H1 (cell line): ENCODE measurements around the gene NEURL1B. TPM values are rescaled to one million over a fixed set of nuclear protein-coding genes. Genes with fewer than 3 reads are reported as not detected.

Experiments used
- CTCF ChIA-PET: fragments of 300-600 bp; sonication (Branson Sonifier 250); formaldehyde crosslinking; loops from one replicate; lab custom pipeline; 2021; ENCODE audit not compliant: partially characterized antibody; lab: Charles Lee
- POLR2A ChIA-PET: fragments of 300-600 bp; sonication (Branson Sonifier 250); formaldehyde crosslinking; loops from one replicate; lab custom pipeline; 2021; ENCODE audit warnings: inconsistent platforms; ENCODE audit not compliant: partially characterized antibody; lab: Charles Lee
- DNase-seq, 2 experiments: peaks; one replicate each; pipeline versions ENCODE4 v3.0.0 to v3.0.0-alpha.2; 2010 to 2022; ENCODE audit warnings: low spot score in 2 of 2, low read depth in 1 of 2, mixed read lengths in 1 of 2
- FAIRE-seq: peaks from 2 replicates; lab custom pipeline; 2011; peaks lifted over from hg19 to GRCh38; lab: Jason Lieb, UNC
- H2AFZ ChIP-seq: 2 replicates; pipeline ENCODE4 v1.8.1; 2012; ENCODE audit warnings: low read length, inconsistent platforms
- H2AK5ac ChIP-seq: 2 replicates; pipeline ENCODE4 v1.6.1; 2013; ENCODE audit warnings: low read depth, low read length
- H2BK120ac ChIP-seq: replicated peaks from 2 replicates; pipeline ENCODE3; 2013; ENCODE audit warnings: low read depth, low read length, inconsistent platforms
- H2BK12ac ChIP-seq: 2 replicates; pipeline ENCODE4 v1.6.1; 2013; ENCODE audit warnings: low read depth, low read length
- H2BK15ac ChIP-seq: 2 replicates; pipeline ENCODE4 v1.6.1; 2013; ENCODE audit warnings: low read length
- H2BK20ac ChIP-seq: 2 replicates; pipeline ENCODE4 v1.6.1; 2013; ENCODE audit warnings: low read length
- H2BK5ac ChIP-seq: 2 replicates; pipeline ENCODE4 v1.6.1; 2013; ENCODE audit warnings: low read depth, low read length
- H3K14ac ChIP-seq: 2 replicates; pipeline ENCODE4 v1.6.1; 2013; ENCODE audit warnings: inconsistent platforms; ENCODE audit not compliant: insufficient read length
- H3K18ac ChIP-seq: 2 replicates; pipeline ENCODE4 v1.6.1; 2013; ENCODE audit warnings: low read length; ENCODE audit errors: extremely low read depth
- H3K23ac ChIP-seq: 2 replicates; pipeline ENCODE4 v1.6.1; 2013; ENCODE audit warnings: inconsistent platforms; ENCODE audit not compliant: insufficient read length
- H3K23me2 ChIP-seq: 2 replicates; pipeline ENCODE4 v1.6.1; 2013; ENCODE audit warnings: low read depth, low read length
- H3K27ac ChIP-seq: 2 replicates; pipeline ENCODE4 v1.6.1; 2011; ENCODE audit warnings: low read depth, low read length, inconsistent platforms
- H3K27me3 ChIP-seq, 4 experiments: replicated peaks in 1 of 4; 1 replicate in 1 of 4; 2 replicates in 3 of 4; pipeline versions ENCODE4 v1.6.1 to v1.8.1; 2011 to 2013; ENCODE audit warnings: low read length in 3 of 4, mild to moderate bottlenecking in 3 of 4, inconsistent platforms in 2 of 4, mixed read lengths in 2 of 4, moderate library complexity in 1 of 4; ENCODE audit not compliant: control insufficient read depth in 3 of 4, insufficient read depth in 3 of 4; ENCODE audit errors: extremely low read depth in 1 of 4
- H3K36me3 ChIP-seq, 4 experiments: 2 replicates each; pipeline versions ENCODE4 v1.6.1 to v1.8.1; 2011 to 2013; ENCODE audit warnings: mild to moderate bottlenecking in 4 of 4, low read length in 3 of 4, moderate library complexity in 2 of 4, control low read depth in 1 of 4, inconsistent platforms in 1 of 4; ENCODE audit not compliant: insufficient read depth in 4 of 4, control insufficient read depth in 2 of 4
- H3K4ac ChIP-seq: replicated peaks from 2 replicates; pipeline ENCODE3; 2013; ENCODE audit warnings: low read length, low read depth, mixed read lengths, inconsistent platforms; ENCODE audit not compliant: insufficient read length
- H3K4me1 ChIP-seq, 4 experiments: replicated peaks in 1 of 4; 1 replicate in 1 of 4; 2 replicates in 3 of 4; pipeline versions ENCODE4 v1.6.1 to v1.8.1; 2011 to 2013; ENCODE audit warnings: low read length in 3 of 4, inconsistent platforms in 2 of 4, mixed read lengths in 1 of 4; ENCODE audit not compliant: insufficient read depth in 4 of 4, control insufficient read depth in 3 of 4
- H3K4me2 ChIP-seq, 2 experiments: 2 replicates each; pipeline versions ENCODE4 v1.6.1 to v1.8.1; 2011 to 2013; ENCODE audit warnings: low read depth in 2 of 2, low read length in 2 of 2, control low read depth in 1 of 2, inconsistent platforms in 1 of 2, mild to moderate bottlenecking in 1 of 2; ENCODE audit not compliant: insufficient read depth in 1 of 2
- H3K4me3 ChIP-seq, 4 experiments: fragments of 200-600, 300-600 bp in 1 of 4; sonication (generic), shearing (Covaris generic), sonication (Bioruptor Twin) in 1 of 4; 2 replicates each; pipeline versions ENCODE4 v1.5.1 to v1.8.1; 2011 to 2016; ENCODE audit warnings: low read length in 4 of 4, low read depth in 3 of 4, control low read depth in 2 of 4, inconsistent platforms in 2 of 4, mild to moderate bottlenecking in 2 of 4, mixed read lengths in 1 of 4, moderate library complexity in 1 of 4; ENCODE audit not compliant: insufficient read depth in 2 of 4; ENCODE audit errors: extremely low read depth in 1 of 4
- H3K56ac ChIP-seq: replicated peaks from 2 replicates; pipeline ENCODE3; 2013; ENCODE audit warnings: low read depth, mild to moderate bottlenecking, mixed read lengths, low read length, inconsistent platforms; ENCODE audit not compliant: insufficient read length
- H3K79me1 ChIP-seq: 2 replicates; pipeline ENCODE4 v1.6.1; 2013; ENCODE audit warnings: low read depth, low read length, control low read depth
- H3K79me2 ChIP-seq, 2 experiments: 2 replicates each; pipeline versions ENCODE4 v1.6.1 to v1.8.1; 2012 to 2013; ENCODE audit warnings: low read length in 2 of 2, mild to moderate bottlenecking in 2 of 2, inconsistent platforms in 1 of 2; ENCODE audit not compliant: insufficient read depth in 2 of 2, control insufficient read depth in 1 of 2
- H3K9ac ChIP-seq, 4 experiments: replicated peaks in 1 of 4; 1 replicate in 1 of 4; 2 replicates in 3 of 4; pipeline versions ENCODE4 v1.6.1 to v1.8.1; 2011 to 2013; ENCODE audit warnings: low read depth in 3 of 4, low read length in 3 of 4, control low read depth in 2 of 4, mild to moderate bottlenecking in 2 of 4, moderate library complexity in 2 of 4, inconsistent platforms in 1 of 4; ENCODE audit errors: extremely low read depth in 1 of 4
- H3K9me3 ChIP-seq, 2 experiments: 2 replicates each; pipeline versions ENCODE4 v1.6.1 to v1.8.1; 2012 to 2013; ENCODE audit warnings: mild to moderate bottlenecking in 2 of 2, moderate library complexity in 2 of 2, control low read depth in 1 of 2, inconsistent platforms in 1 of 2, low read depth in 1 of 2, low read length in 1 of 2, mixed read lengths in 1 of 2; ENCODE audit not compliant: insufficient read depth in 2 of 2
- H4K20me1 ChIP-seq, 2 experiments: replicated peaks in 1 of 2; 2 replicates each; pipeline versions ENCODE3 to v1.8.1; 2011 to 2013; ENCODE audit warnings: inconsistent platforms in 2 of 2, low read length in 2 of 2, mild to moderate bottlenecking in 1 of 2; ENCODE audit not compliant: insufficient read depth in 2 of 2, control insufficient read depth in 1 of 2
- H4K5ac ChIP-seq: 2 replicates; pipeline ENCODE4 v1.6.1; 2013; ENCODE audit warnings: low read length, low read depth, mixed read lengths, inconsistent platforms; ENCODE audit not compliant: insufficient read length
- H4K8ac ChIP-seq: 2 replicates; pipeline ENCODE4 v1.8.0; 2013; ENCODE audit warnings: mild to moderate bottlenecking, moderate library complexity, low read length, inconsistent platforms; ENCODE audit not compliant: insufficient read depth; ENCODE audit errors: extremely low read depth
- H4K91ac ChIP-seq: replicated peaks from 2 replicates; pipeline ENCODE3; 2013; ENCODE audit warnings: low read length, mixed read lengths, inconsistent platforms; ENCODE audit not compliant: insufficient read length
- ATF3 ChIP-seq: IDR thresholded peaks from 2 replicates; pipeline ENCODE4 v1.6.1; 2011; ENCODE audit warnings: low read depth, mild to moderate bottlenecking, low read length; ENCODE audit not compliant: insufficient read depth
- FOSL1 ChIP-seq: IDR thresholded peaks from 2 replicates; pipeline ENCODE4 v1.6.1; 2011; ENCODE audit warnings: mild to moderate bottlenecking, low read depth, low read length, moderate library complexity; ENCODE audit not compliant: insufficient read depth
- GTF2F1 ChIP-seq: IDR thresholded peaks from 2 replicates; pipeline ENCODE4 v1.6.1; 2012; ENCODE audit warnings: low read depth, low read length, improper control_type of control experiment, borderline replicate concordance
- USF2 ChIP-seq: IDR thresholded peaks from 2 replicates; pipeline ENCODE4 v1.6.1; 2011; ENCODE audit warnings: low read length, improper control_type of control experiment
- WGBS, 2 experiments: shearing (Covaris generic) in 1 of 2; methylation state at CpG; one replicate each; pipeline versions ENCODE4 v1.1.6 to v1.1.7; 2013 to 2015; ENCODE audit warnings: low lambda C conversion rate in 2 of 2, mixed read lengths in 2 of 2, inconsistent platforms in 1 of 2, low coverage in 1 of 2, missing lambda C conversion rate in 1 of 2; ENCODE audit not compliant: insufficient replicate concordance in 2 of 2, insufficient coverage in 1 of 2, insufficient read length in 1 of 2; ENCODE audit errors: extremely low coverage in 1 of 2, missing lambda C conversion rate in 1 of 2; 5-methylcytosine and 5-hydroxymethylcytosine counted together
- polyA plus RNA-seq, 7 experiments: library from polyadenylated mRNA; depleted of rRNA in 3 of 7; stranded (reverse) in 5 of 7; unstranded in 2 of 7; fragments of >200 nt in 5 of 7; fragments of 200-250 nt in 2 of 7; gene quantifications; 1 replicate in 5 of 7; 2 replicates in 1 of 7; 4 replicates in 1 of 7; pipeline versions ENCODE4 v1.2.1 to v1.2.3, GENCODE V29; 2011 to 2013; ENCODE audit warnings: missing spikeins in 2 of 7, mixed read lengths in 2 of 7
- total RNA-seq: library from RNA; stranded (reverse); fragmentation: NEBNext Ultra II Directional; extraction: Animal tissue kit (Norgen Biotek cat#: 25700); gene quantifications from 2 replicates; pipeline ENCODE4 v1.2.1, GENCODE V29; 2021

Gene NEURL1B
- total and polyA plus RNA-seq, 2 of the 8 experiments (the other 6 are each of a cell fraction or from before 2014, with no cell fraction given): 3.3 to 6.1 TPM

- H2BK15ac ChIP-seq: no peak overlapping the region
- H2BK20ac ChIP-seq: no peak overlapping the region
- H3K36me3 ChIP-seq: no peaks in the 10 kb centered on the region
- FAIRE-seq (no peak), DNase-seq (no peak)
- peaks cover 0 to 5% (median 3%) of the 10 kb centered on the region in 4 experiments; a peak in 3 of 7 replicates for H3K27me3 ChIP-seq
- H3K9ac ChIP-seq: no peak overlapping the region
- CTCF ChIA-PET: interaction anchor here (0.8 to 2.5 kb wide), 4 partner anchors 16 to 112 kb away, joined by 3 to 7 read pairs (median 4); no protein-coding TSS in a partner anchor
- H4K20me1 ChIP-seq: peaks cover 0 to 1% of the 10 kb centered on the region in 2 experiments
- H4K8ac ChIP-seq: no peak overlapping the region
- 84% methylated on average over 6 of the region's 6 CpGs; no CpG with 5 or more reads in 1 of the 2 experiments for WGBS, 2 experiments
- H3K18ac ChIP-seq: no peak overlapping the region
- H2BK120ac ChIP-seq: no peak overlapping the region
- H3K23ac ChIP-seq: no peak overlapping the region
- peaks cover 0 to 7% (median 5%) of the 10 kb centered on the region in 4 experiments; a peak in 6 of 7 replicates for H3K4me1 ChIP-seq
- no peak overlapping the region for H4K5ac ChIP-seq
- no peak for TF ChIP-seq USF2
- TF ChIP-seq GTF2F1: no peak
- no peak for TF ChIP-seq ATF3
- TF ChIP-seq FOSL1: no peak
- no peak overlapping the region for H4K91ac ChIP-seq
- no peak overlapping the region for H2BK12ac ChIP-seq
- H3K56ac ChIP-seq: no peak overlapping the region
- no peak overlapping the region for H3K14ac ChIP-seq
- POLR2A ChIA-PET: no interaction called here
- no peak overlapping the region for H3K4me2 ChIP-seq
- H3K79me2 ChIP-seq: no peaks in the 10 kb centered on the region
- no peaks in the 10 kb centered on the region for H3K9me3 ChIP-seq
- H2AFZ ChIP-seq: no peak overlapping the region
- H2BK5ac ChIP-seq: no peak overlapping the region
- H2AK5ac ChIP-seq: no peak overlapping the region
- H3K4ac ChIP-seq: no peak overlapping the region
- no peak overlapping the region for H3K27ac ChIP-seq
- H3K4me3 ChIP-seq: no peak overlapping the region
- H3K79me1 ChIP-seq: no peaks in the 10 kb centered on the region; the same call in 1 of the 2 replicates
- H3K23me2 ChIP-seq: peaks cover 2% of the 10 kb centered on the region; the same call in 1 of the 2 replicates
Observed at GRCh38 chr5:172591636-172592035, 49.4 kb upstream of the NEURL1B start.
